HG03460 (cell line): ENCODE measurements around the gene RAMACL.

Experiments used
- ATAC-seq: cut with Tn5 transposase; IDR thresholded peaks from one replicate; pipeline ENCODE4 v1.9.1; 2021; ENCODE audit not compliant: unreplicated experiment

Gene RAMACL

DNA sequence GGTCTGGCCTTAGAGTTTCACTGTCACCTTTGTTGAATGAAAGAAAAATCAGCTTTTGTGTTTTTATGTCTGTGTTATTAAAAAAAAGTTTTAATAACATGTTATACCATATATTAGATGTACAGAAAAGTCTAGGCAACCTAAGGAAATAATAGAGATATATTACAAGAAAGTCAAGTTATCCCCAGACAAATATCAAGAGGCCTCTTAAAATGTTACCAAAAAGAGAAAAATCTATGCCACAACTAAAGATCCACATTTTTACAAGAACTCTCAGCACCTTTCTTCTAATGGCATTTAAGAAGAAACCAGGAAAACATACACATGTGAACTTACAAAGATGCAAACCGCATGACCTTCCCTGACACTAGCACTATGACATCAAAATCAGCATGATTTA lies 26.8 kb downstream of the RAMACL start:
- no peak for ATAC-seq

DNA sequence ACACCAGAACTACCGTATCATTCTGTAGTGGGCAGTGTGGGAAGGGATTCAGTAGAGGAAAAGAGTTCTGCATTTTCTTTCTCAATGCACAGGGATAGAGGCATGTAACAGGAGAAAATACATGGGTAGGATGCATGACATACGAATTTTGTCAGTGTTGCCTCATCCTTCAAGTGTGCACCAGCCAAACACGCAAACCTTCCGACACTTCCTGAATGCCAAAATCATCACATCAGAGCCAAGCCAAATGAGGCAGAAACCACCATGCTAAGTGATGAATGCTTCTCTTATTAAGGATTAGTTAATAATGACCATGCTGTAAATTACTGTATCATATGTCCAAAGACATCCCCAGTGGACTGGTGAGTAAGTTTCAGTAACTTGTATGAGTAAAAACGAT lies 27.3 kb downstream of the RAMACL start:
- no peak for ATAC-seq

DNA sequence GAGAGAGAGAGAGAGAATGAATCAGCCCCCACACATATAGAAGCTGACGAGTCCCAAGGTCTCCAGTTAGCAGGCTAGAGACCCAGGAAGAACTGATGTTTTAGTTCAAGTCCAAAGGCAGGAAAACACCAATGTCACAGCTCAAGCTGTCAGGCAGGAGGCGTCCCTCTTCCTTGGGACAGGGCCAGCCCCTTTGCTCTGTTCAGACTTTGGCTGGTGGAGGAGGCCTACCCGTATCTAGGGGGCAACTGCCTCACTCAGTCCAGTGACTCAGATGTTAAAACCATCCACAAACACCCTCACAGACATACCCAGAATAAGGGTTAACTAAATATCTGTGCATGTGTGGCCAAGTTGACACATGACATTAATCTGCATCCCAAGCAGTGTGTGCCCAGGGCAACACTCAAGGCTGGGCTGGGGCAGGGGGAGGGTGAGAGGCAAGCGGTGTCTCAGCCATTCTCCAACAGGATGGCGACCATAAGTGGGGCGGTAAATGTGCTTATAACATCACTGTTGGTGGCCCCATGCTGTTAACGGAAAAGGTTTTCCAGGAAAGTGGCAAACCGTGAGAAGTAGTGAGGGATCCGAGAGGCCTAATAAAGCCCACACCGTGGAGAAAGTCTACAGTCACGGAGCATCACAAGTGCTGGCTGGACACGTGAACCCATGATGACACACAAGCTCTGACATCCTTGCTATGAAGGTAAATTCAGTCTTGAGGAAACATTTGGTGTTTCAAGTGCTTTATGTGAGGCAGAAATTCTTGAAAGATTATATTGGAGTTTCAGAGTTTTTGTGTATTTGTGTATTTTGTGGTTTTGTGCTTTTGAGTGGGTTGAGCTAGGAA lies 28.1 kb downstream of the RAMACL start:
- no peak for ATAC-seq

DNA sequence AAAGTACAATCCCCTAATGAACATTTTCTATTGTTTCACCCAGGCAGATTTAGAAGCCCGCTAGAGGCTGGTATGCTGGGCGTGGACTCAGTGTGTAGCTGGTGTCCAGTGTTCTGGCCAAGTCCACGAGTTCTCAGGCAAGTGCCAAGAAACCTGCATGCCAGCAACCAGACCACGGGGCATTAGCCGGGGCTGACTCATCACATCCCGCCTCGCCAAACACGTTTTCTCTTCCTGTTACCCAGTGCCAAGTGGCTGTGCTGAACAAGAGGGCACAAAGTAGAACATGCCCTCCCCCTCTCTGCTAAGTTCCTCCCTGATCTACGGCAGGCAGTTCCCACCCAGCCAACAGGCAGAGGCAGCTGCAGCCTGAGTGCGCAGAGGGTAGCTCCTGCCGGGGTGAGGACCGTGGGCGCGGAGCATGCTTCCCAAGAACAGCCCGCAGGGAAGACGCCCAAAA lies 29.6 kb downstream of the RAMACL start:
- no peak for ATAC-seq

DNA sequence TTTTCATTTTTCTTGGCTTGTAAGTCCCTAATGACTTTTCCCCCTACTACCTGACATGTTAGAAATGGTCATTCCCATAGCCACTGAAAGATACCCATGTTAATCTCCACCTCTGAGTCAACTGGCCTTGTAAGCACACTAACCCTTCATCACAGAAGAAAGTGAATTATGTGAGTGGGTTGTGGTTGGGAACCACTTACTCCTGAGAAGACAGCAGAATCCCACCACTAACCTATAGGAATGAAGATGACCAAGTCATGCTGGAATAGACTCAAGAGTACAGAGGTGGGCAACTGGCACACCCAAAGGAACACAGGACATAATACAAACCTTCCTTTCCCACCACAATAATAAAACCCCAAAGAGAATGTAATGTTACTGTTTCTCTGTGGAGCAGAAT lies 30.1 kb downstream of the RAMACL start:
- no peak for ATAC-seq

DNA sequence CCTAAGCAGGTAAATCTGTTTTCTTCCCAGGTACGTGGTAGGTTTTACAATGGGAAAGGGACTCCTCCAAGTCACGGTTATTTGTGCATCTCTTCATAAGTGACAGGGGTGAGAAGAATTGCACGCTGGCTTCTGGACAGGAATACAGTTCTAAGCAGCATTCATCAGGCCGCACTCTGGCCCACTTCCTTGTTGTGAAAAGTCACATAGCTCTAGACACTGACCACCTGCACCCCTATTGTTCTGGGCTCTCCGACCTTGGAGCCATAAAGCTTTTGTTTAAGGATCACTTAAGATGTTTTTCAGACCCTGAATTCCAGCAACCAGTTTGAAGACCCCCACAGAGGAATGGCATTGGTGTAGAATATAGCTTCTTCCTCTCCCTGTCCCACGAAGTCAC lies 31.4 kb downstream of the RAMACL start:
- no peak for ATAC-seq

DNA sequence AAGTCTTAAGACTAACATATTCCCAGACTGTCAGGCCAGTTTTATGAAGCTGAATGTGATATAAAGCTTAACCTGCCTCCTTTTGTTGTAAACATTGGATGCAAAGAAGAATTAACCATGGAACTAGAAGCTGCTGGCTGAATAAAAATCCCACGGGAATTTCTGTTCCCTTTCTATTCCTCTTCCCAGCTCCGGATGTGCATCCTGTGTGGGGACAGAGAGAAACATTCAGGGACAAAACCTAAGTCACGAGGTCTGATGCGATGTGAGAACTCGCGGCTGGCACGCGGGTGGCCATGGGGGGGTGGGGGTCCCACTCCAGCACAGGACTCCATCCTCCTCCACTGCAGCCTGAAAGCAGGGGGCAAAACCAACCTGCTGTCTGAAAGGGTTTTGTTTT lies 32.2 kb downstream of the RAMACL start:
- no peak for ATAC-seq

DNA sequence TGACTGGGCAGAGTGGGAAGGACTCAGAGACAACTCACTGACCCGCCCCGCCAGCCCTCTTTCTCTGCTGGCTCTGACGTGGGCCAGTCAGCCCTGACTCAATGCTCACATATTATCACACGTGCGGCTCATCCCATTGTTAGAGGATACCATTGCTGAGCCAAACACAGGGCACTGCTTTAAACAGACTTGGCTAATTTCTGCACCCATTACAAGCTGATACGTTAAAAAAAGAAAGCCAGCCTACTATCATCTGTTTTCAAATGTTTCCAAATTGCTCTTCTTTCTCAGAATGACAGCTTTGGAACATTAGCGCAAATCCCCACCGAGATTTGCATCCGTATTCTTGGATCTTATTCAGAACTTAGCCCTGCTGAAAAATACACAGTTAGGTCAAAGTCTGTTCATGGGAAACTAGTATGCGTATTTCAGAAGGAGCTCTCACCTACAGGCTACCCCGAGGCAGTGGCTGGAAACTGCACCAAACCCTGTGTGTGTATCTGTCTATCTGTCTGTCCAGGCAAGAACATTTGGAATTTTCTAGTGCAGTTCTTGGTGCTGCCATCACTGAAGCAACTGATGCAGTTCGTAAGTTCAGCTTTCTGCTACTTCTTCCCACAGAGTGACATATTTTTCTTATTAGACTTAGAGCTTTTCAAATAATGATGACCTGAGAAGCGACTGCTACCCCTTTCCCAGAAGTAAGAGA lies 32.8 kb downstream of the RAMACL start:
- ATAC-seq: no peak

DNA sequence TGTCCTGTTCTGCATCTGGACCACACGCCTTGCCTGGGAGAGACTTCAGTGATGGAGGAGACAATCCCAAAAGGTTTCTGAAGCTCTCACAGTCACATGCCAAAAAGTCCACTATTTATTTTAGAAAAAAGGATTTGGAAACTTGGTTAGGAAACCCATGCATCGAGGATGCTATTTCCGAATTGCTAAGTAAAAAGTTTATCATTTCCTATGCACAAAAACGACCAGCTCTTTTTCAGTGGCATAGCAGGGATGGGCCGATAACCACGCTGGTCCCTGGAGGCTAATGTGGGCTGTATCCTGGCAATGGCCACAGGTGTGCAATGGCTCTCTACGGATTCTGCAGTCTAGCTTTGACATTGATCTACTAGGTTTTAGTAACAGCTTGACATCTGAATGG lies 33.9 kb downstream of the RAMACL start:
- ATAC-seq: no peak

DNA sequence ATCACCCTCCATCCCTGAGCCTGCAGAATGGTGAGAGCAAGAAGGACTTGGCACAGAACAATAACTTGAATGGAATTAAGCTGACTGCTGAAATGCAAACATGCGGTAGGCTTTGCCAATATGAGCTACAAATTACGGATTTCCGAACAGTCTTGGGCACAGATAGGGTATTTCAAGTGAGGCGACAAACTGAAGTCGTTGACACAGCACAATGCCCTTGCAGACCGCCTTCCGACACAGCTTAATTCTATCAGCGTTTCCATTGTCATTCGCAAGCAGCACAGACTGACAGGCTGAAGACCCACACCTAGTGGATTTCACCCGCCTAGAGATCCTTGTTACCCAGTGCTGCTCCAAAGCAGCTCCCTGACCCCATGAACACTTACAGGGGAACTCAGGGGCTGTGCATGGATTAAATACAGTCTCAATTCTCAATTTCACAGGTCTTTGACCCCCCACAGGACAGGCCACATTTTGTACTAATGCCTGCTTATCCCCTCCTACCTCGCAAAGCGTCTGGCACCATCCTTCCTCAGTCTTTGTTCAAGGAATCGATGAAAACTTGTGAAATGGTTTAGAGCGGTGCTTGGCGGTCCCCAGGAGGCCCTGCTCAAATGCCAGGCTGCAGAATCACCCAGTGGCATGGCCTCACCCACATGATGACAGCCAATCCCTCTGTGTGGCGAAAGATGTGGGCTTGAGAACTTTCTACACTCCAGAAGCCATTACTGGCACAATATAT lies 34.6 kb downstream of the RAMACL start:
- no peak for ATAC-seq

DNA sequence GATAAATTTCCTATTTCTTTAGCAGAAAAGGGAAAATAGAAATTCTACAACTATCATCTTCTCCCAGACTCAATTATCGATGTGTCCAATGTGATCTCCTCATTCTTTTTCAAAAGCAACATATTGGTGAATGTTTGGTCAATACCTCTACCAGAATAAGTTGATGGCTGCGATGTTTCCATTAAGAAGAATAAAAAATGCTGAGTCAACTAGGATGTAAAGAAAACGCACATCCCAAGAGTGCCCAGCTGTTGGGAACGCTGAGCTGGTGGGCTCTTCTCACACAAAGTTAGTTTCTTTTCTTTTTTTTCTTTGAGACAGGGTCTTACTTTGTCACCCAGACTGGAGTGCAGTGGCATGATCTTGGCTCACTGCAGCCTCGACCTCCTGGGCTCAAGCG lies 39.8 kb downstream of the RAMACL start:
- ATAC-seq: no peak

DNA sequence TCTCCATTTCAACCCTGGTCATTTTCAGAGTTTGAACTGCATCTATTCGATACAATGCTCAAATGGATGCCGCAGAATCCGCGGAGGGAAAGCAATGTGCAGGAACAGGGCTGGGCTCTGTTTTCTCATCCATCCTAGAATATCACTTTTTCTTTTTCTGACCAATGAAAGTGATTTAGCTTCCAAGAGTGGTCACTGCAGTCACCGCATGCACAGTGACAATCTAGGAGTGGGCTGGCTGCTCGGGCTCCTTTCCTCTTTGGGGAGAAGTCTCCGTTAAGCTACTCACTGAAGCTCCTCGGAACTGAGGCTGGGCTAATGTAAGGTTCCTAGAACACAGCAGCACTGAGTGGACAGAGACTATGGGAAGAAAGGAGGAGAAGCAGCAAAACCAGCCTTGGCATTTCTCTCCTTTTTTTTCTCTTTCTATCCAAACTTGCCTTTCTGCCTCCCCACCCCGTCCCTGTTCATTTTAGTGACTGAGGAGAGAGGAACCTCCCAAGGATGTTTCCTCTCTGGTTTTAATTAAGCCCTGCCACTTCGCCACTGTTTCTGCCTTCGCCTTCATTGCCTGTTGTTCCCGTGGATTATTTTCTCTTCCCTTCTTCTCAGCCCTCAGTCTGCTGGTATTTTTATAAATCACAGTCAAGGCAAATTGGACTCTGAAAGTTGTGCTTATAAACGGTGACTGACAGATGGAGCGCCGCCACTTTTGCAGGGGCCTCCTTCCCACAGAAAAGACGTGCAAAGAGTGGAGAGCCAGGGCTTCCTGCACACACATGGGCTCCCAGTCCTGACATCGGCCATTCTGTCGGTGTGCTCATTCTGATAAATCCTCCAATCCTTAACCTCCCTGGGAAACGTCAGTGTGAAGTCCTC lies 41.1 kb downstream of the RAMACL start:
- no peak for ATAC-seq

DNA sequence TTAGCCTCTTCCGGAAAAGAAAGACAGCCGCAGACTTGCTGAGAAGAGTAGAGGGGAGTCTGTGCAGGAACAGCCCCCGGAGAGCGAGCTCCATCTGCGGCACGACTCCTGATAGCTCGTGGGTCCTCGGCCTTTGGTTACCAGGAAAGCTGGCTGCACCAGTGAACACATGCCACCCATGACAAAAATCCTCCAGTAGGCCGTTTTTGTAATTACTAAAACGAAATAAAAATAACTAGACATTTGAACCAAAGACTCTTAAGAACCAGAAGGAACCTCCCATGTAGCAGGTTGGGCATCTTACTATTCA lies 42.2 kb downstream of the RAMACL start:
- ATAC-seq: no peak

DNA sequence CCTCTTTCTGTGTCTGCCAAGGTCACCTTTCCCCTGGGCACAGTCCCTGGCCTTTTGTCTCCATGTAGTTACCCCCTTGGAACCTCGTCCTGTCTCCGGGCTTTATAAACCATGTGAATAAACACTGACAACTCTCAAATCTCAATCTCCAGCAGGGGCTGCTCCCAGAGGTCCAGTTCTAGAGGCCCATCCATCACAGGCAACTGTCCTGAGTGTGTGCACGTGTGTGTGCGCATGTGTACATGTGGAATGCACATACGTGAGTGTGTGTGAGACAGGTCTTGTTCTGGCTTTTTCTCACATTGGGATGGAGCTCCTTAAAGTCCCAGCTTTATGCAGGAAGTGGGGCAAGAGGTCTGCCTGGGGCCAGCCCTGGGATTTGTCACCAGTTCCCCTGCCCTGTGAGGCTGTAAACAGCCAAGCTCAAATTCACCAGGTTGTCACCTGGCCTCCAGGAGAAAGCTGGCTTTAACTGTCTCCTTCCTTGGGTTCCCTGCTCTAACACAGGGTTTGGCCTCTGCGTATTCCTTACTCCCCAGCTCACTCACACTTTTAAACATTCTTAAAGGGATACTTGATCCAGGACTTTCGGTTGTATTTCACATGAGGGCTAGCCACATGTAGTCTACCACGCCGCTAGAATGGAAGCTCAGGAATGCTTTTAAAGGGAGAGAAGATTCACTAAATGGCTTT lies 42.7 kb downstream of the RAMACL start:
- no peak for ATAC-seq

DNA sequence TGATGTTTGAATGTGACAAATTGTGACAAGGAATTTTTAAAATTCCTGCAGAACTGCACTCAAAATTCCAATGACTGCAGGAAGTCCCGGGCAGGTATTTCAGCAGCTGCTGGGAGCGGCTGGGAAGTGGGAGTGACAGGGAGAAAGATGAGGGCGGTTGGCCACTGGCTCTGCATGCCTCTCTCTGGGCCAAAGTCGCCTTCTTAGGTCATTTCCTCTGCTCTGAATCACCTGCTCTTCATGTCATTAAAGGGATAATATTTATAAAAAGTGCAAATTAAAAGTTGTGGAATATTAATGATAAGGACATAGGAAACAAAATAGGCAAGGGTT lies 43.9 kb downstream of the RAMACL start:
- ATAC-seq: no peak

DNA sequence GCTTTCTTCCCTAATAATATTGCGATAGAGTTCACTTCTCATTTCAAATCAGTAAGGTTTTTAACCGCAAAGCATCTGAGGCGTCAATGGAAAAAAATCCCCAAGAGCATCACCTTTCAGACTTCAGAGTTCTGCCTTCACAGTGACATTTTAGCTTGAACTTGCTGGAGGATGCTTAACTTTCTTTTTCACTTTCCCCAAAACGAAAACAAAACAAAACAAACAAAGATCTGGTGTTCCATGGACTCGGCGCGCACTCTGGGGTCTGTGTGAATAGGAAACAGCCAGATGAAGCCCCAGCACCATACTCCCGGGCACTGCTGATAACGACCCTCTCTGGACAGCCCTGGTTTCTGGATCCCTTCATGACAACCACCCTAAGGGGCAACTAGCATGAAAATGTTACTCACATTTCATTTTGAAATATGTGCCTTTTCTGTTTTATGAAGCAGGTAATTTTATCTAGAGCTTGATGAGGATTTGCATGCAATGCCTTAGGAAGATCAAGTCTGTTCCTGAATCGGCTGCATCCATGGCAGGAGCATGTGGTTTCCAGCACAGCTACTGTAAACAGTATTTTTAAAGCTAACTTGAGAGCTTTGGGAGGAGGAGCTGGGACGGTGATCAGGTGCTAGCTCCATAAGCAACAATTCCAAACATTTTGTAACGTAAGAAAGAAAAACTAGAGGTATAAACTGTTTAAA lies 44.5 kb downstream of the RAMACL start:
- ATAC-seq: no peak

DNA sequence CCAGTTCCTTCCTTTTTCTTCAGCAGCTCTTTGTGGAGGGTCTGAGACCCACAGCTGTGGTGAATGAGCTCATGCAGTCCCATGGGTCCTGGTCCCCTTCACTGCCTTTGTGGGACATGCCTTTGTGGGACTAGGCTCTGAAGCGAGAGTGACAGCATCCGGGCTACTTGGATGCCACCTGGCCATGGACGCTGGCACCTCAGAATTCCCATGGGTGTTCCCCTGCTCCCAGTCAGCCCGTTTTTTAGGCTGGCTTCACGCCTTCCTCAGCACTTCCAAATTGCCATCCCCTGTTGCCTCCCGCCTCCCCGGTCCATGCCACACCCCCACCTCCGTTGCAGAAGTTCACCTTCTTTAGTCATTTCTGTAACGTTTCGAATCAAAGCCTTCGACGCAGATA lies 45.1 kb downstream of the RAMACL start:
- ATAC-seq: peak; percentile 29

DNA sequence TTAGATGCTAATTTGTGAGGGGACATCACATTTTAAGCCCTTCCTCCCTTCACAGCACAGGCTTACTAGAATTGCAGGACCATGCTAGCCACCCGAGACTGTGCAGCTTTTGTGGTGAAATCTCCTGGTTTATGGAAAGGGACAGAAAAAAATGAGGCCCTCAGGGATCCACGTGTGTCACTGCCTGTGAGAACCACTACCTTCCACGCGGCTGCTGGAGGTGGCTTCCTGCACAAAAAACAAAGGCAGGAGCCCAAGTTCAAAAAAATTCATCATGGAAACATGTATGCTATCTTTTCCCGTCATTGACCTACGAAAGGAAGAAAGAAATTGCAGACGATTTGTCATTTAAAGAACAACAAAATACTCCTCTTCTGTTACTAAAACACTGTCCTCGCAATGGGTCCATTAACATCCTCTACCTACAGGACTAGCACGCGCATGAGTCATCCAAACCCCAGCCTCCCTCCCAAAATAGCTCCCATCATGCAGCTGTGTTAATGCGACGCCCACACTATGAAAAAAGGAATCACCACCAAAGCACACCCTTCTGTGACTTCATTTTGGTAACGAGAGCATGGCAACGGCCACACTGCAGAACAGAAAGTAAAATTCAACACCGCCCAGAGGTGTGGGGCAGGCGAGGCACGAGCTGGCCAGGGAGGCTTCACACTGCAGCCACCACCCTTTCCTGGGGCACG lies 45.7 kb downstream of the RAMACL start:
- peak; percentile 93 for ATAC-seq

DNA sequence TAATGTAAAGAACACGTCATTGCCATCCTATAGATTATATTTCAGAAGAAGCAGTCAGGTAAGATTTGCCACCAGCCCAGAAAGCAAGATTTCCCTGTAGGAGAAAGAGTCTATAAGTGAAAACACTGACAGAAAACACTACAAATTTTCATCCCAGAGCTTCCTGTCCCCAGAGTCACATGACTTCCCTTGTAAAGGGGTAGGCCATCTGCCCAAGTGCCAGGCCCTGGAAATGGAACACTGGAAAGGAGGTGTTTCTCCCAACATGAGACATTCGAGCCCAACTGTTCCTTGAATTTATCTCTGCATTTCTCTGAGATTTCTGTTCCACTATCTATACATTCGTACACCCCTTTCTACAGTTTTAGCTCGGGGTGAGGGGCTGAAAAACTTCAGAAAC lies 46.9 kb downstream of the RAMACL start:
- no peak for ATAC-seq
